ENCODE data around the gene CCDC68. TPM values are rescaled to one million over a fixed set of nuclear protein-coding genes. Genes with fewer than 3 reads are reported as not detected.

Gene CCDC68
- total RNA-seq, 1 donor from 2014 or later, result 0.33 TPM

DNA sequence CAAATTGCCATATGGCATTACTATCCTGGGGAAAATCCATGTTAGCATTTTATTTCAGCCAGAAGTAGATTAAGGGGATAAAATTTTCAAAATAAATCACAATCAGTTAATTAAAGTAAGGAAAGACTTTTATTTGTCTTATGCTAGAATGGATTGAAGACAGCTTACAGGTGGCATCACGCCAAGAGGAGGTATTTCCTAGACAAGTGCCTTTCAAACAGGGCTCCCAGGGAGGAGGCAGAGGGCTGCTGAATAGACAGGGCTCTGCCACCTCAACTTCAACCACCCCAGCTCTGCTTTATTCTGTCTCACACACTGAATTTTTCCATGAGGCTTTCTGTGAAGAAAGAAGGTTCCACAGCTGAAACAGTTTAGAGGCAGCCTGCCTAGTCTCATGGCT, 12.2 kb downstream of the CCDC68 start:
- DNase-seq (no peak), ATAC-seq (ENCODE audit: low read depth) (no peak)
- Mint-ChIP-seq H3K4me3 (no peak overlapping the region), H3K4me1 (peaks cover 13% of the 10 kb centered on the region), H3K27ac (no peak overlapping the region), H3K27me3 (peaks cover 7% of the 10 kb centered on the region), H3K36me3 (ENCODE audit: low read depth) (no peaks in the 10 kb centered on the region), H3K9me3 (no peaks in the 10 kb centered on the region)
- ChIA-PET CTCF (no interaction called here), POLR2A (no interaction called here)
- intact Hi-C loops (cut with micrococcal nuclease), result no loop called here
- TF ChIP-seq CTCF (IDR thresholded peaks at IDR 0.05), result no peak

- Mint-ChIP-seq H3K27me3 (peaks cover 5% of the 10 kb centered on the region), H3K9me3 (no peaks in the 10 kb centered on the region), H3K27ac (peak overlapping the region; percentile 70), H3K4me1 (peaks cover 13% of the 10 kb centered on the region), H3K36me3 (ENCODE audit: low read depth) (no peaks in the 10 kb centered on the region), H3K4me3 (peak overlapping the region; percentile 89)
- ChIA-PET CTCF (interaction anchor here (0.7 kb wide), 1 partner anchor 8 kb away, joined by 3 read pairs; no protein-coding TSS in a partner anchor), POLR2A (no interaction called here)
- intact Hi-C loops (cut with micrococcal nuclease), result no loop called here
- DNase-seq, result no peak
- TF ChIP-seq CTCF (IDR thresholded peaks at IDR 0.05), result no peak
- ATAC-seq (ENCODE audit: low read depth), result peak; percentile 49
These were observed 13.1 kb downstream of the CCDC68 start for GRCh38 chr18:54946149-54946581.

- TF ChIP-seq CTCF (IDR thresholded peaks at IDR 0.05), result no peak
- Mint-ChIP-seq H3K4me3 (peak overlapping the region; percentile 89), H3K4me1 (peaks cover 13% of the 10 kb centered on the region), H3K36me3 (ENCODE audit: low read depth) (no peaks in the 10 kb centered on the region), H3K27ac (no peak overlapping the region), H3K9me3 (no peaks in the 10 kb centered on the region), H3K27me3 (peaks cover 4% of the 10 kb centered on the region)
- POLR2A ChIA-PET, result interaction anchor here (0.7 kb wide), 1 partner anchor 565 kb away, joined by 4 read pairs; no protein-coding TSS in a partner anchor
- CTCF ChIA-PET, result interaction anchor here (0.7 kb wide), 1 partner anchor 8 kb away, joined by 3 read pairs; no protein-coding TSS in a partner anchor
- ATAC-seq (ENCODE audit: low read depth) (no peak), DNase-seq (no peak)
- intact Hi-C loops (cut with micrococcal nuclease), result no loop called here
These were observed 13.6 kb downstream of the CCDC68 start for GRCh38 chr18:54945576-54946125.

DNA sequence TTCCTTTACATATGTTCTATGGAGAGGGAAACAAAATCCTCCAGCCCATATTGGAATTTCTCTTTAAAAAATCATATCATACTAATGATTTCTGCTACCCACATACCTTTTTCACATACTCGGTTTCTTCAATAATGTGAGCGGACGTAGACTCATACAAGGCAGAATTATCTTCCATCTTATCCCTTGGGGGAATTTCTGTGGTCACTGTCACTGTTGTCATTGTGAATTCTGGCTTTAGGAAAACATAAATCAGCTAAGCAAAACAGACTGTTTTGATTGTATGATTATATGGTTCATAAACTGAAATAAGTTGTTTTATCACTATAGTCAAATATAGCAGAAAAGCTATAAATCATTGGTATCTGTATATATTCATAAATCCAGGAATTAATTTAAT, 16.7 kb downstream of the CCDC68 start:
- peaks cover 13% of the 10 kb centered on the region for H3K4me1 Mint-ChIP-seq
- no peak overlapping the region for H3K27ac Mint-ChIP-seq
- ATAC-seq (ENCODE audit: low read depth) (no peak), DNase-seq (no peak)
- H3K27me3 Mint-ChIP-seq, result no peaks in the 10 kb centered on the region
- no peaks in the 10 kb centered on the region for H3K36me3 Mint-ChIP-seq (ENCODE audit: low read depth)
- POLR2A ChIA-PET, result no interaction called here
- H3K4me3 Mint-ChIP-seq, result no peak overlapping the region
- H3K9me3 Mint-ChIP-seq, result no peaks in the 10 kb centered on the region
- TF ChIP-seq CTCF (IDR thresholded peaks at IDR 0.05), result no peak
- intact Hi-C loops (cut with micrococcal nuclease), result no loop called here
- CTCF ChIA-PET, result no interaction called here

- intact Hi-C loops (cut with micrococcal nuclease), result no loop called here
- H3K4me3 Mint-ChIP-seq, result no peak overlapping the region
- no peaks in the 10 kb centered on the region for H3K9me3 Mint-ChIP-seq
- no peaks in the 10 kb centered on the region for H3K27me3 Mint-ChIP-seq
- no peaks in the 10 kb centered on the region for H3K36me3 Mint-ChIP-seq (ENCODE audit: low read depth)
- no peak for TF ChIP-seq CTCF (IDR thresholded peaks at IDR 0.05)
- H3K27ac Mint-ChIP-seq, result no peak overlapping the region
- no peak for ATAC-seq (ENCODE audit: low read depth)
- ChIA-PET CTCF (no interaction called here), POLR2A (no interaction called here)
- no peak for DNase-seq
- H3K4me1 Mint-ChIP-seq, result peaks cover 13% of the 10 kb centered on the region
These were observed 17.1 kb downstream of the CCDC68 start for GRCh38 chr18:54942144-54942543.

Data from activated B cell treated with CpG ODN at 0.5 μM for 24 hours (primary cell).